Astrocyte of the cerebellum (primary cell): Measurements from ENCODE around the gene APC2.
"Not testable (repeated sequence)": the region's sequence is repeated elsewhere in the genome, so short reads cannot be mapped to it uniquely, and the experiment has no call there.

Experiments used
- DNase-seq: peaks from one replicate; pipeline ENCODE4 v3.0.0-alpha.2; 2011; ENCODE audit warnings: low read depth
- H3K4me3 ChIP-seq: 2 replicates; pipeline ENCODE4 v1.5.1; 2011; ENCODE audit warnings: mild to moderate bottlenecking, low read depth, low read length, moderate library complexity
- in situ Hi-C: cut with HindIII; loops from 2 replicates; pipeline ENCODE4 v1.10.0; 2017; ENCODE audit warnings: low sequenced_read_pairs
- TF ChIP-seq, protein P1 (sequence below): IDR thresholded peaks from 2 replicates; pipeline ENCODE4 v1.5.1; 2012; ENCODE audit warnings: low read length, low read depth, moderate library complexity, mild to moderate bottlenecking; ENCODE audit errors: missing control alignments

Gene APC2

GRCh38 chr19:1495051-1495798, 45.3 kb downstream of the APC2 start:
- DNase-seq = no peak
- in situ Hi-C loops = no loop called here
- H3K4me3 ChIP-seq = no peak overlapping the region
- TF ChIP-seq, protein P1, sequence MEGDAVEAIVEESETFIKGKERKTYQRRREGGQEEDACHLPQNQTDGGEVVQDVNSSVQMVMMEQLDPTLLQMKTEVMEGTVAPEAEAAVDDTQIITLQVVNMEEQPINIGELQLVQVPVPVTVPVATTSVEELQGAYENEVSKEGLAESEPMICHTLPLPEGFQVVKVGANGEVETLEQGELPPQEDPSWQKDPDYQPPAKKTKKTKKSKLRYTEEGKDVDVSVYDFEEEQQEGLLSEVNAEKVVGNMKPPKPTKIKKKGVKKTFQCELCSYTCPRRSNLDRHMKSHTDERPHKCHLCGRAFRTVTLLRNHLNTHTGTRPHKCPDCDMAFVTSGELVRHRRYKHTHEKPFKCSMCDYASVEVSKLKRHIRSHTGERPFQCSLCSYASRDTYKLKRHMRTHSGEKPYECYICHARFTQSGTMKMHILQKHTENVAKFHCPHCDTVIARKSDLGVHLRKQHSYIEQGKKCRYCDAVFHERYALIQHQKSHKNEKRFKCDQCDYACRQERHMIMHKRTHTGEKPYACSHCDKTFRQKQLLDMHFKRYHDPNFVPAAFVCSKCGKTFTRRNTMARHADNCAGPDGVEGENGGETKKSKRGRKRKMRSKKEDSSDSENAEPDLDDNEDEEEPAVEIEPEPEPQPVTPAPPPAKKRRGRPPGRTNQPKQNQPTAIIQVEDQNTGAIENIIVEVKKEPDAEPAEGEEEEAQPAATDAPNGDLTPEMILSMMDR = no peak

DNA sequence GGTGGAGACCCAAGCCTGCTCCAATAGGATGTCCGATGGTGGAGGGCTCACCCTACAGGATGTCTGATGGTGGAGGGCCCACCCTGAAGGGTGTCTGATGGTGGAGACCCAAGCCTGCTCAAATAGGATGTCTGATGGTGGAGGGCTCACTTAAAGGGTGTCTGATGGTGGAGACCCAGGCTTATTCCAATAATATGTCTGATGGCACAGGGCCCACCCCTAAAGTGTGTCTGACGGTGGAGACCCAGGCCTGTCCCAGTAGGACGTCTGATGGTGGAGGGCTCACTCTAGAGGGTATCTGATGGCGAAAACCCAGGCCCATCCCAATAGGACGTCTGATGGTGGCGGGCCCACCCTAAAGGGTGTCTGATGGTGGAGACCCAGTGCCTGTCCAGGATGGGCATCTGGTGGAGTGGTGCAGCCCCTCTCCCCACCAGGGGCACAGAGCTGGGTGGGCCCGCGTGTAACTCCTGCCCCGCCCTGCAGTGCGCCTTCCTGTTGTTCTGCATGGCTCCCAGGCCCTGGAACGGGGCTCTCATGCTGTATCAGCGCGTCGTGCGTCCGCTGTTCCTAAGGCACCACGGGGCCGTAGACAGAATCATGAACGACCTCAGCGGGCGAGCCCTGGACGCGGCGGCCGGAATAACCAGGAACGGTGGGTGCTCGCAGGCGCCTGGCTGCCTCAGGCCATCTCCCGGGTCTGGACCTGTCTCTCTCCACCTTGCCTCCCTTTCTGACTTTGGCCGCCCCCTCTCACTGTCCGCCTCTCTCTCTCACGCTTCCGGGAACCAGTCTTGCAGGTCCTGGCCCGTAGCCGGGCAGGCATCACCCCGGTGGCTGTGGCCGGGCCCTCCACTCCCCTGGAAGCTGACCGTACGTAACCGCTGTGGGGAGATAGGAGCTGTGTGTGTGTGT, 46.1 kb downstream of the APC2 start:
- DNase-seq = no peak
- no peak overlapping the region for H3K4me3 ChIP-seq
- in situ Hi-C loops = no loop called here
- TF ChIP-seq, protein P1 = no peak

- H3K4me3 ChIP-seq = no peak overlapping the region
- no peak for DNase-seq
- in situ Hi-C loops = no loop called here
- TF ChIP-seq, protein P1 = no peak
These were observed 47.0 kb downstream of the APC2 start for GRCh38 chr19:1496714-1497577.

- DNase-seq = no peak
- TF ChIP-seq, protein P1 = no peak
- no peak overlapping the region for H3K4me3 ChIP-seq
- in situ Hi-C loops = no loop called here
These were observed 47.8 kb downstream of the APC2 start for GRCh38 chr19:1497578-1498235.

- DNase-seq, H3K4me3 ChIP-seq, in situ Hi-C loops: not testable (repeated sequence)
These were observed 49.3 kb downstream of the APC2 start for GRCh38 chr19:1499231-1499630.

DNA sequence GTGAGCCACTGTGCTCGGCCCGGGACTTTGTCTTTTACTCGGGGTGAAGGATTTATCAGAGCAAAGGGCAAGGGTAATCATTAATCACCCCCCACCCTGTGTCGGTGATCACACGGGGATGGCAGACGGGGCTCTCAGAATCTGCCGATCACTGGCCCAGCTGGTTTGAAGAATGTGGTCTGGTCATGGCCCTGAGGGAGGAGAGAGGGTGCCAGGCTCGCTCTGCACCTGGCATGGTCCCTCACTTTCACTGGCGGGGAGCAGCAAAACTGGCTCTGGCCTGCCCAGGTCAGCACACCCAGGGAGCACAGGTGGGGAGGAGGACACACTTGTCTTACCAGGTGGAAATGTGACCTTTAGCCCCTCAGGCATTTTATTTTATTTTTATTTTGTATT, 51.3 kb downstream of the APC2 start:
- no peak for DNase-seq
- H3K4me3 ChIP-seq = no peak overlapping the region
- TF ChIP-seq, protein P1 = no peak
- in situ Hi-C loops = no loop called here
